Spleen (tissue), 11 donors: ENCODE data around the gene FAM171A2. TPM values are rescaled to one million over a fixed set of nuclear protein-coding genes. Genes with fewer than 3 reads are reported as not detected.

ENCODE experiments used
- DNase-seq: peaks from one replicate; pipeline ENCODE4 v3.0.0-alpha.2; 2020
- H3K27ac ChIP-seq, 8 donors: fragments of 200-600 bp; sonication (generic) in 7 of 8; 1 replicate in 4 of 8; 2 replicates in 4 of 8; pipeline versions ENCODE4 v1.5.0 to v1.8.0; 2016 to 2021; ENCODE audit warnings: inconsistent platforms in 4 of 8, mild to moderate bottlenecking in 4 of 8, moderate library complexity in 1 of 8
- H3K27me3 ChIP-seq, 7 donors: fragments of 200-600 bp; sonication (generic) in 6 of 7; replicated peaks in 1 of 7; 1 replicate in 4 of 7; 2 replicates in 3 of 7; pipeline versions ENCODE4 v1.5.0 to v1.8.0; 2016 to 2021; ENCODE audit warnings: inconsistent platforms in 3 of 7, mild to moderate bottlenecking in 1 of 7
- H3K36me3 ChIP-seq, 6 donors: fragments of 200-600 bp; sonication (generic) in 5 of 6; 1 replicate in 4 of 6; 2 replicates in 2 of 6; pipeline versions ENCODE4 v1.5.0 to v1.8.0; 2016 to 2021; ENCODE audit warnings: inconsistent platforms in 2 of 6
- H3K4me1 ChIP-seq, 6 donors: fragments of 200-600 bp; sonication (generic) in 5 of 6; 1 replicate in 3 of 6; 2 replicates in 3 of 6; pipeline versions ENCODE4 v1.5.0 to v1.8.0; 2016 to 2021; ENCODE audit warnings: inconsistent platforms in 3 of 6
- H3K4me3 ChIP-seq, 8 donors: fragments of 200-600 bp; sonication (generic) in 7 of 8; 1 replicate in 4 of 8; 2 replicates in 4 of 8; pipeline versions ENCODE4 v1.5.0 to v1.8.0; 2016 to 2021; ENCODE audit warnings: inconsistent platforms in 4 of 8, mild to moderate bottlenecking in 4 of 8, moderate library complexity in 2 of 8
- H3K9me3 ChIP-seq, 8 donors: fragments of 200-600 bp; sonication (generic) in 7 of 8; 1 replicate in 4 of 8; 2 replicates in 4 of 8; pipeline versions ENCODE4 v1.5.0 to v1.8.0; 2016 to 2021; ENCODE audit warnings: inconsistent platforms in 4 of 8
- CTCF ChIP-seq, 11 experiments: fragments of 200-600 bp in 7 of 11; fragments of 450-650 bp in 4 of 11; sonication (generic) in 4 of 11; IDR thresholded peaks in 8 of 11; conservative IDR thresholded peaks in 3 of 11; 1 replicate in 7 of 11; 2 replicates in 4 of 11; pipeline versions ENCODE4 v1.4.0 to v1.8.0; 2016 to 2021; ENCODE audit warnings: antibody characterized with exemption in 11 of 11, inconsistent platforms in 4 of 11, mild to moderate bottlenecking in 1 of 11
- POLR2A ChIP-seq, 3 donors: fragments of 450-650 bp; IDR thresholded peaks; one replicate each; pipeline ENCODE4 v1.5.1; 2017; ENCODE audit warnings: antibody characterized with exemption in 3 of 3, mild to moderate bottlenecking in 1 of 3
- POLR2AphosphoS5 ChIP-seq, 3 donors: sonication (generic); formaldehyde crosslinking; IDR thresholded peaks; one replicate each; pipeline ENCODE4 v1.5.1; 2017; ENCODE audit warnings: antibody characterized with exemption in 3 of 3
- WGBS, 5 donors: extraction: QIAGEN DNeasy Blood & Tissue Kit in 3 of 5; methylation state at CpG; one replicate each; pipeline versions ENCODE4 v1.1.5 to v1.1.7; 2013 to 2018; 5-methylcytosine and 5-hydroxymethylcytosine counted together
- intact Hi-C: fragments of 100-400 bp; cut with DNase I; formaldehyde crosslinking; loops from one replicate; pipeline ENCODE4 v1.15.0; 2023; ENCODE audit warnings: low total_unique reads
- polyA plus RNA-seq, 3 donors: library from polyadenylated mRNA; stranded (reverse); fragments of 200-250 nt; gene quantifications; one replicate each; pipeline ENCODE4 v1.2.1, GENCODE V29; 2013
- total RNA-seq, 7 donors: library from RNA; depleted of rRNA in 3 of 7; stranded (reverse); fragments of >200 nt in 3 of 7; fragmentation: NEBNext Ultra II Directional in 4 of 7; extraction: Animal tissue kit (Norgen Biotek cat#: 25700) in 4 of 7; gene quantifications; one replicate each; pipeline versions ENCODE4 v1.1.0 to v1.2.1, GENCODE V29; 2016 to 2021
- donor health status: healthy with polysubstance abuse.
- donor health status: DM: no; HTN: no; CAD: no; lungs with moderate emphysema.
- donor health status: DM: no; HTN: no; CAD: no.
- donor health status: Bipolar disorder and iron deficiency.
- donor health status: healthy.
- donor health status: DM: no; HTN: no; CAD: no.
- donor health status: DM: yes; HTN: yes; CAD: no.

FAM171A2 gene
- total and polyA plus RNA-seq, 10 donors = 0.11 to 2.5 (median 0.67) TPM

DNA sequence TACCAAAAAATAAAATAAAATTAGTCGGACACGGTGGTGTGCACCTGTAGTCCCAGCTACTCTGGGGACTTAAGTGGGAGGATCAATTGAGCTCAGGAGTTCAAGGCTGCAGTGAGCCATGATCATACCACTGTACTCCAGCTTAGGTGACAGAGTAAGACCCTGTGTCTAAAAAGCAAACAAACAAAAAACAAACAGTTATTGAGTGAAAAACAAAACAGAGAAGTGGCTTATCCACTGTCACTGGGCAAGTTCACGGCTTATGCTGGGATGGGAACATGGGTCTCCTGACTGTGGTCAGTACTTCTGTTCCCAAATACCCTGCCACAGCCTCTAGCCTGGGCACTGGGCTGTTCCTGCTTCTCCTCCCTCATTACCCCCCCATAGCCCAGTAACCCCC is 28.1 kb downstream of the FAM171A2 start:
- H3K27me3 ChIP-seq = no peaks in the 10 kb centered on the region
- WGBS, 5 donors = 59 to 90% (median 79%) methylated on average over 3 of the region's 3 CpGs
- H3K4me3 ChIP-seq = no peak overlapping the region
- no peaks in the 10 kb centered on the region for H3K9me3 ChIP-seq
- H3K4me1 ChIP-seq = peaks cover 9 to 79% (median 55%) of the 10 kb centered on the region in 6 donors
- H3K27ac ChIP-seq = peak overlapping the region in 1 of 8 donors; percentile 86
- no peak for TF ChIP-seq CTCF (IDR thresholded peaks at IDR 0.05 in 8 of 11, conservative IDR thresholded peaks at IDR 0.05 in 3 of 11)
- no peak for TF ChIP-seq POLR2AphosphoS5 (IDR thresholded peaks at IDR 0.05)
- no peak for TF ChIP-seq POLR2A (IDR thresholded peaks at IDR 0.05)
- intact Hi-C loops = no loop called here
- no peaks in the 10 kb centered on the region for H3K36me3 ChIP-seq
- no peak for DNase-seq

- H3K4me1 ChIP-seq = peaks cover 9 to 74% (median 51%) of the 10 kb centered on the region in 6 donors
- no peak overlapping the region for H3K4me3 ChIP-seq
- no peaks in the 10 kb centered on the region for H3K27me3 ChIP-seq
- H3K27ac ChIP-seq = peak overlapping the region in 7 of 8 donors; percentile 7 to 86 (median 74)
- intact Hi-C loops = no loop called here
- DNase-seq = peak; percentile 66
- 34 to 66% (median 50%) methylated on average over 3 of the region's 3 CpGs for WGBS, 5 donors
- H3K9me3 ChIP-seq = no peaks in the 10 kb centered on the region
- H3K36me3 ChIP-seq = no peaks in the 10 kb centered on the region
- no peak for TF ChIP-seq CTCF (IDR thresholded peaks at IDR 0.05 in 8 of 11, conservative IDR thresholded peaks at IDR 0.05 in 3 of 11)
These were observed 28.9 kb downstream of the FAM171A2 start for GRCh38 chr17:44334727-44335126.

- intact Hi-C loops = no loop called here
- peak; percentile 73 for DNase-seq
- WGBS, 5 donors = 22 to 48% (median 41%) methylated on average over 2 of the region's 2 CpGs
These were observed 29.3 kb downstream of the FAM171A2 start for GRCh38 chr17:44334315-44334714.

DNA sequence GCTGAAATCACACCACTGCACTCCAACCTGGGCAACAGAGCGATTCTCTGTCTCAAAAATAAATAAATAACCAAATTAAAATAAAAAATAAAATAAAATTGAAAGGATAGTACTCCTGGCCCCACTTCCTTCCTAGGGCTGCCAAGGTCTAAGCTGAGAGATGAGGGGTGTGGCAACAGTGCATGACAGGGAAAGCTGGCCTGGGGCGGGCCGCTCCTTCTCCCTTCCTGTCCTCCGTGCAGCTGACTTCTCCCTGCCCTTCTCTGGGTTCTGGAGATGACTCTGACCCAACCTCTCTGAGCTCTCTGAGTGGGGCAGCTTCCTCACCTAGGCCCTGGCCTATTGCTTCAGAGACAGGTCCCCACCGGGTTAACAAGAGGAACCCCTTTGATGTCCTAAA is 30.3 kb downstream of the FAM171A2 start:
- WGBS, 5 donors = 32 to 50% (median 44%) methylated on average over 5 of the region's 5 CpGs
- Histone ChIP-seq H3K9me3 (no peaks in the 10 kb centered on the region), H3K4me3 (no peak overlapping the region), H3K36me3 (no peaks in the 10 kb centered on the region), H3K27ac (peak overlapping the region in 7 of 8 donors; percentile 45 to 86 (median 74)), H3K27me3 (no peaks in the 10 kb centered on the region), H3K4me1 (peaks cover 9 to 60% (median 44%) of the 10 kb centered on the region in 6 donors)
- peak; percentile 84 for DNase-seq
- intact Hi-C loops = no loop called here
- TF ChIP-seq POLR2AphosphoS5 (IDR thresholded peaks at IDR 0.05) (peak in 2 of 3 donors; percentile 20 to 40), CTCF (IDR thresholded peaks at IDR 0.05 in 8 of 11, conservative IDR thresholded peaks at IDR 0.05 in 3 of 11) (no peak)

More at GRCh38 chr17:44334315-44334714, 29.3 kb downstream of the FAM171A2 start:
- Histone ChIP-seq H3K36me3 (no peaks in the 10 kb centered on the region), H3K4me1 (peaks cover 9 to 70% (median 49%) of the 10 kb centered on the region in 6 donors), H3K4me3 (no peak overlapping the region), H3K27me3 (no peaks in the 10 kb centered on the region), H3K27ac (peak overlapping the region in 7 of 8 donors; percentile 7 to 86 (median 74)), H3K9me3 (no peaks in the 10 kb centered on the region)
- TF ChIP-seq CTCF (IDR thresholded peaks at IDR 0.05 in 8 of 11, conservative IDR thresholded peaks at IDR 0.05 in 3 of 11) (no peak), POLR2AphosphoS5 (IDR thresholded peaks at IDR 0.05) (no peak), POLR2A (IDR thresholded peaks at IDR 0.05) (no peak)
